ENCODE results near the gene CCL20.

GRCh38 chr2:227853204-227853629, 39.6 kb downstream of the CCL20 start:
- TF ChIP-seq CTCF (IDR thresholded peaks at IDR 0.05; ENCODE audit: insufficient read depth, low read depth, low read length), result no peak
- no peak for TF ChIP-seq EZH2 (IDR thresholded peaks at IDR 0.05; ENCODE audit: insufficient read depth, low read length)

All from astrocyte (in vitro differentiated cells and primary cell).